Measurements from ENCODE around the gene SLC4A1.
A peak's percentile ranks its signal among the peaks of the same experiment; 100 is the strongest.

SLC4A1 gene

GRCh38 chr17:44267818-44268490, at the start of gene SLC4A1:
Gene SLC4A1, minus strand, starts transcription at chr17:44268135. Its CDS starts 5,269 bp downstream, at chr17:44262866.
- no peak for DNase-seq (ENCODE audit: low read depth in 2 of 2)

DNA sequence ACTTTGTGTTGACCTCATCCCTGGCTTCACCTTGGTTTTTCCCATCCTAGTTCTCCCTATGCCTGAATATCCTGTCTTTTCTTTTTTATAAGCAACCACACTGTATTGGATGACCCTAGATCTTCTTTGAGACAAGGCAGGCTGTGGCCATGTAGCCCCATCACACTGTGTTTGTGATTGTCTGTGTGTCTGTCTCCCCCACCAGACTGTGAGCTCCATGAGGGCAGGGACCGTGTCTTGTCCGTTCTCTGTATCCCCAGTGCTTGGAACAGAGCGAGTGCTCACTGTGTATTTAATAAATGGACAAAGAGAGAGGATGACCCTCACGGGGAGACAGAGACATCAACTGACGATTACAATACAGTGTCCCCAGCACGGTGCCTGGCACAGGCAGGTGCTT, 49.6 kb upstream of the SLC4A1 start:
- no peak for DNase-seq (ENCODE audit: low read depth in 2 of 2)

DNA sequence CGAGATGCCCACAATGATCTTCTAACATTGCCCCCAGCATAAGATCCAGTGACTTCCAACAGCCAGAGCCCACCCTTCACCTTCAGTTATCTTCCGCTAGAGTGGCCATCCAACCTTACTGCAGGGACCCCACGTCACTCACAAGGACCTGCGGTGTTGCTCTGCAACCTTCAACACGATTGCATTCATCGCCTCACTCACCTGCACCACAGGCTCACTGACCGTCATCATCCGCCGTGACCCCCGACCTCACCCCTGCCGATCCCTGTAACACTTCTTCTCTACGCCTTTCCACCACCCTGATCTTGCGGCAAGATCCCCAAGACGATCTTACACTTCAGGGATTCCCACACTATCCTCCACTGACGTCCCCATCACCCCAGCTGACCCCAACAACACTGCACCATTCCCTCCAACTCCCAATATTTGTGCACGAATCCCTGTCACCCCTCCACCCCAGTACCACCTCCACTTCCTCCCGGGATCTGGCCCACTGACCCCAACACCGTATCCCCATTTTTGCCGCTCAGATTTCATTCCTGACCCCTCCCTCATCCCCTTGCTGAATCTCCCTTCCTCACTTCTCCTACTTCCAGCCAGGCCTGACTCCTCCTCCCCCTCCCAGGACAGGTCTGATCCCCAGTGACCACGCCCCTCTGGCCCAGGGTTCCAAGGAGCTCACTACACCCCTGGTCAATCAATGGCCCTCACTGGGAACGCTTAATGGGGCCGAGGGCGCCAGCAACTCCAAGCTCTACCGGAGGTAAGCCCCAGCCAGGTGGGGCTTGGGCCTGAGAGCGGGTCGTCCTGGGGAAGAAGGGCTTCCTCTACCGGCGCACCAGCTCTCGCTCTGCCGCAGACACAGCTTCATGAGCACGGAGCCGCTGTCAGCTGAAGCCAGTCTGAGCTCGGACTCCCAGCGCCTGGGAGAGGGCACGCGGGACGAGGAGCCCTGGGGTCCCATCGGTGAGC, 48.1 kb upstream of the SLC4A1 start:
- DNase-seq (ENCODE audit: low read depth in 2 of 2): no peak

GRCh38 chr17:44314869-44315661, 47.1 kb upstream of the SLC4A1 start:
- DNase-seq (ENCODE audit: low read depth in 2 of 2): peak; percentile 47 to 52

GRCh38 chr17:44314524-44314868, 46.6 kb upstream of the SLC4A1 start:
- DNase-seq (ENCODE audit: low read depth in 2 of 2): no peak

GRCh38 chr17:44314031-44314430, 46.1 kb upstream of the SLC4A1 start:
- DNase-seq (ENCODE audit: low read depth in 2 of 2): no peak

- DNase-seq (ENCODE audit: low read depth in 2 of 2): no peak
Observed at GRCh38 chr17:44312396-44313104, 44.6 kb upstream of the SLC4A1 start.

- no peak for DNase-seq (ENCODE audit: low read depth in 2 of 2)
Observed at GRCh38 chr17:44311562-44312181, 43.7 kb upstream of the SLC4A1 start.

DNA sequence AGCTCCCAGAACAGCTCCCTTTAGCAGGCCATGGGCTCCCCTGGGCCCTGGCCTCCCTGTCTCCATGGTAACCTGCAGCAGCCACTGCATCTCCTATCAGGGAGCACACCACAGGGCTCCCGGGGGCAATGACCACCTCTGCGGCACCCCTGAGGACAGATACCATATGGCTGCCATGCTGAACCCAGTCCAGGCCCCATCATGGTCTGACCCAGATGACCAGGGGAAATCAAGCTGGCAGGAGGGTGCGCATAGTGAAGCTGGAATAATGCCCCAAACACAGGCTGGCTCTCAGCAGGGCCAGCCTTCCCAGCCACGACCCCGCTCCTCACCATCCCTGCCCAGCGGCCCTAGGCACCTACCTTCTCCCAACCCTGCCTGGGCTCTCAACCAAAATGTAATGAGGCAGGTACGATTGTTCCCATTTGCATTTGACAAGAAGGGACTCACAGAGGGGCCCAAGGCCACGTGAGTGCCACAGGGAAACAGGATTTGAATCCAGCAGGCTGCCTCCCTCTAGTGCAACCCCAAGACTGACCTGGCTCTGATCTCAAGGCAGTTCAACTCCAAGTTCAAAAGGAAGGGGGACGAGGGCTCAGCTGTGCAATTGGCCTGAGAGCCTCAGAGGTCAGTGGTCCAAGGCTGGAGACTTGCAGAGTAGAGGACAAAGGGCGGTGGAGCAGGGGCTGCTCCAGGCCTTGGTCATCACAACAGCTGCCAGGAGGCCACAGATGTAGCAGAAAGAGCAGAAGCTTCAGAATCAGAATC, 42.9 kb upstream of the SLC4A1 start:
- no peak for DNase-seq (ENCODE audit: low read depth in 2 of 2)

DNA sequence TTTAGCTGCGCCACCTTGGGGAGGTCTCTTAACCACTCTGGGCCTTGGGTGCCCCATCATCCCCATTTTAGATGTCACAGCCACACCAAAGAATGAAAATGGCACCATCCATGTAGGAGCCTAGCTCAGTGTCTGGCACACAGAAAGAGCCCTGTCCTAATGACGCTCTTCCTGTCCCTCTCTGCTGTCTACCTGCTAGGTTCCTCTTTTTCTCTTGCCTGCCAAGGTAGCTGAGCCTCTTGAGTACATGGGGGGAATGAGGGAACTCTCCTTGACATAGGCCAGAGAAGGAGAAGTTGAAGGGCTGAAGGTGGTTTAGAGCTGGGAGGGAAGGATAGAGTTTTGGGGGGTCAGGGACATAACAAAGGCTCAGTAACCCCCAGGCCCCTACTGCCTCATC, 42.3 kb upstream of the SLC4A1 start:
- DNase-seq (ENCODE audit: low read depth in 2 of 2): no peak

GRCh38 chr17:44309472-44309871, 41.5 kb upstream of the SLC4A1 start:
- DNase-seq (ENCODE audit: low read depth in 2 of 2): no peak

GRCh38 chr17:44308865-44309264, 40.9 kb upstream of the SLC4A1 start:
- no peak for DNase-seq (ENCODE audit: low read depth in 2 of 2)

GRCh38 chr17:44308320-44308818, 40.4 kb upstream of the SLC4A1 start, which contains the start of gene RUNDC3A:
Gene RUNDC3A, plus strand, starts transcription at chr17:44308601. Its CDS starts 232 bp downstream, at chr17:44308833.
- peak; percentile 78 to 82 for DNase-seq (ENCODE audit: low read depth in 2 of 2)

DNA sequence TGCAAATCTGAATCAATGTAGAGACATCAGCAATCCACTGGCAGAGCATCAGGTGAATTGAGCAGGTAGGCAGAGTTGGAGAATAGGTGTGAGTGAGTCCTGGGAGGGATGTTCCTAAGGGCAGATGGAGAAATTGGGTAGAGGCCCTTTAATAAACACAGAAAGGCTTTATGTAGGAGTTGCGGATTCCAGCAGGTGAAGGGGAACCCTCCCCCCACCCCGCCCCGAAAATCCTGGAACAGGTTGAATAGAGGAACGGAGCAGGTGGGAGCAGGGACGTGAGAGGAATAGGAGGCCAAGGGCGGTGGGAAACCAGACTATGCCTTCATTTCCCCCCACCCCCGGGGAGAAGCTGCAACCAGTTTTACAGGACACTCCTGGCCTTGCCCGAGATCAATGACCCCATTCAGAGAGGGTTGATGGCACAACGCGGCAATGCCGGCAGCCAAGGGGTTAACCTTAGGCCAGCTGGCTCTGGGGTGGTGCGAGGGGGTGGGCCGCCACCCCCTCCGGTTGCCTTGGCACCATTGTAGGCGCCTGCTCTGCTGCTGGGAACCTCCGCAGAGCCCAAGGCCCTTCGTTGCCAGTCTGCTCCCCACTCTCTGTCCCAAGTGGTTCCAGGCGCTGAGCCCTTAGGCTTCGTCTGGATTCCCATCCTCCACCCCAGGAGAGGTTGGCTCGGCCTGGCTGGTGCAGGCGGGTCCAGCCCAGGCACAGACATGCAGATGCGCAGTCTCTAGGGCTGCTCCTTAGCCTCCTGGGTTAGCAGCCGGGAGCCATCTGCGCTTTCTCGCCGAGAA, 39.7 kb upstream of the SLC4A1 start:
- no peak for DNase-seq (ENCODE audit: low read depth in 2 of 2)

DNA sequence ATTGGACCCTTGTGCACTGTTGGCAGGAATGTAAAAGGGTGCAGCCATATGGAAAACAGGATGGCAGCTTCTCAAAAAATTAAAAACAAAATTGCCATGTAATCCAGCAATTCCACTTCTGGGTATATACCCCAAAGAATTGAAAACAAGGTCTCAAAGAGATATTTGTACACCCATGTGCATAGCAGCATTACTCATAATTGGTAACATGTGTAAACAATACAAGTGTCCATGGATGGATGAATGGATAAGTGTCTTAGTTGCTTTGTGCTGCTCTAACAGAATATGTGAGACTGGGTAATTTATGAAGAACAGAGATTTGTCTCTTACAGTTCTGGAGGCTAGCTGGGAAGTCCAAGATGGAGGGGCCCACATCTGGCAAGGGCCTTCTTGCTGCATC, 36.7 kb upstream of the SLC4A1 start:
- DNase-seq (ENCODE audit: low read depth in 2 of 2): no peak

DNA sequence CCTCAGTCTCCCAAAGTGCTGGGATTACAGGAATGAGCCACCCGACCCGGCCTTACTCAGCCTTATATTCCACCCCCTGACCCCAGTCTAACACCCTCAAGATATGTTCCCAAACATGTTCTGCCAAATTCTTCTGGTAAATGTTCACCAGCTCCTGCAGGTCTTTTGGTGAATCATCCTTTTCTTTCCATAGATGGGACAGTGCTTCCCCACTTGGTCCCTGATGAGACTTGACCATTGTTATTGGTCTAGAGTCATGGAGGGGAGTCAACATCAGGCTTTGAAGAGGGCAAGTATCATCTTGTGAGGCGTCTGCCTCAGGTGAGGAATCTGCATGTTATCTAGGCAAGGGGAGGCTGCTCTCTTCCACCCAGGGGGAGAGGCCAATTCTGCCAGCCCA, 30.0 kb upstream of the SLC4A1 start:
- DNase-seq (ENCODE audit: low read depth in 2 of 2): no peak

- no peak for DNase-seq (ENCODE audit: low read depth in 2 of 2)
Observed at GRCh38 chr17:44293509-44294226, 25.7 kb upstream of the SLC4A1 start.

DNA sequence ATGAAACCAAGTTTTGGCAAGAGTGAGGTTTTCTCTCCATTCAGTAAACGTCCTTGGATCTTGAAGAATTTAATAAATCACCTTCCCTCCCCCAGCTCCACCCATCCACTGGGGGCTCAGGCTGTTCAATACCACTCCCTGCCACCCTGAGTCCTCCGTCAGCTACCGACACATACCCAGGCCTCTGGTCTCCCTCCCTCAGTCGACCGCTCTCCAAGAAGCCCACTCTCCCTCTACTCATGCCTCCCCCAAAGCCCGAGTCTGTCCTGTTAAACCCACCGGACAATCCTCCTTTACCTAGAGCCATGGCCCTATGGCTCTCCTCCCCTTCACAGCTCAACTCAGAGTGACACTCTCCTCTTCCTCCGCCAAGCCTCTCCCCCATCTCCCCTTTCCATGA, 19.7 kb upstream of the SLC4A1 start:
- DNase-seq (ENCODE audit: low read depth in 2 of 2): no peak

DNA sequence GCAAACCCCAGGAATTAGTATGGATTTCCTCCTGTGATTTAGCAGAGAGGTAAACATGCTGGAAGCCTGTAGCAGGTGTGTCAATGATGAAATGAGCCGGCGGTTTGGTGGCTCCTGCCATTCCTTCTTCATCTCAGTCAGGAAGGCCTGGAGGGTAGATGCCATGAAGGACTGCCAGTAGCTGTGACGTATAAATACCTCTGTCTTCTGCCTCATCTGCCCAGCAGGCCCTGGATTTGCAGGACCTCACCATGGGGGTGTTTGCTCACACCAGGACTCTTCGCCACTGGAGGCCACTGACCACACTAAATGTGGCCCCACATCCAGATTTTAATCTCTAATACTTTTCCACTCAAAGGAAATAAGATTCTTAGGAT, 16.1 kb upstream of the SLC4A1 start:
- no peak for DNase-seq (ENCODE audit: low read depth in 2 of 2)

All from stimulated activated CD4-positive, alpha-beta T cell treated with anti-CD3 and anti-CD28 coated beads, Interleukin-4, amount 100 ng/mL, for 48 hours (primary cell).